NCI-H1694 treated with DMSO at 0.1 percent for 48 hours (cell line): ENCODE data around the gene COL15A1.
"Not testable (repeated sequence)": the region's sequence is repeated elsewhere in the genome, so short reads cannot be mapped to it uniquely, and the experiment has no call there.

Experiments
- DNase-seq: peaks from one replicate; lab custom pipeline; 2025; lab: John Stamatoyannopoulos, UW

COL15A1 gene

GRCh38 chr9:99079542-99079941 is 135.8 kb downstream of the COL15A1 start:
- DNase-seq: no peak

GRCh38 chr9:99083051-99083450 is 139.3 kb downstream of the COL15A1 start:
- DNase-seq: no peak

- no peak for DNase-seq
These were observed 142.5 kb downstream of the COL15A1 start for GRCh38 chr9:99085949-99086948.

- no peak for DNase-seq
These were observed 143.8 kb downstream of the COL15A1 start for GRCh38 chr9:99087462-99087861.

- no peak for DNase-seq
These were observed 146.8 kb downstream of the COL15A1 start for GRCh38 chr9:99090336-99091130.

- DNase-seq: no peak
These were observed 149.2 kb downstream of the COL15A1 start for GRCh38 chr9:99092643-99093491.

GRCh38 chr9:99093492-99093791 is 149.7 kb downstream of the COL15A1 start:
- DNase-seq: no peak

GRCh38 chr9:99095565-99095964 is 151.9 kb downstream of the COL15A1 start:
- no peak for DNase-seq

- no peak for DNase-seq
These were observed 152.7 kb downstream of the COL15A1 start for GRCh38 chr9:99096409-99096808.

- not testable (repeated sequence) for DNase-seq
These were observed 156.3 kb downstream of the COL15A1 start for GRCh38 chr9:99099806-99100585.

GRCh38 chr9:99101271-99101670 is 157.6 kb downstream of the COL15A1 start:
- DNase-seq: no peak

- DNase-seq: no peak
These were observed 158.1 kb downstream of the COL15A1 start for GRCh38 chr9:99101812-99102211.

- no peak for DNase-seq
These were observed 159.6 kb downstream of the COL15A1 start for GRCh38 chr9:99103054-99103895.

GRCh38 chr9:99103901-99104458 is 160.3 kb downstream of the COL15A1 start:
- DNase-seq: no peak

GRCh38 chr9:99104459-99105151 is 160.9 kb downstream of the COL15A1 start, which contains the start of gene TGFBR1:
Gene TGFBR1 (plus strand): TSS chr9:99105113. CDS start chr9:99105206, 93 bp downstream.
- DNase-seq: peak; percentile 74

- no peak for DNase-seq
These were observed 161.7 kb downstream of the COL15A1 start for GRCh38 chr9:99105152-99106043.

- DNase-seq: no peak
These were observed 162.3 kb downstream of the COL15A1 start for GRCh38 chr9:99106044-99106375.

- no peak for DNase-seq
These were observed 163.7 kb downstream of the COL15A1 start for GRCh38 chr9:99107421-99107820.
